Fibroblast of gingiva (primary cell): Measurements from ENCODE around the gene TRIM69.
A peak's percentile ranks its signal among the peaks of the same experiment; 100 is the strongest.
"Not testable (repeated sequence)": the region's sequence is repeated elsewhere in the genome, so short reads cannot be mapped to it uniquely, and the experiment has no call there.

Experiments used
- DNase-seq: peaks from one replicate; pipeline ENCODE4 v3.0.0-alpha.2; 2011; ENCODE audit warnings: low read depth

Gene TRIM69, protein sequence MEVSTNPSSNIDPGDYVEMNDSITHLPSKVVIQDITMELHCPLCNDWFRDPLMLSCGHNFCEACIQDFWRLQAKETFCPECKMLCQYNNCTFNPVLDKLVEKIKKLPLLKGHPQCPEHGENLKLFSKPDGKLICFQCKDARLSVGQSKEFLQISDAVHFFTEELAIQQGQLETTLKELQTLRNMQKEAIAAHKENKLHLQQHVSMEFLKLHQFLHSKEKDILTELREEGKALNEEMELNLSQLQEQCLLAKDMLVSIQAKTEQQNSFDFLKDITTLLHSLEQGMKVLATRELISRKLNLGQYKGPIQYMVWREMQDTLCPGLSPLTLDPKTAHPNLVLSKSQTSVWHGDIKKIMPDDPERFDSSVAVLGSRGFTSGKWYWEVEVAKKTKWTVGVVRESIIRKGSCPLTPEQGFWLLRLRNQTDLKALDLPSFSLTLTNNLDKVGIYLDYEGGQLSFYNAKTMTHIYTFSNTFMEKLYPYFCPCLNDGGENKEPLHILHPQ

DNA sequence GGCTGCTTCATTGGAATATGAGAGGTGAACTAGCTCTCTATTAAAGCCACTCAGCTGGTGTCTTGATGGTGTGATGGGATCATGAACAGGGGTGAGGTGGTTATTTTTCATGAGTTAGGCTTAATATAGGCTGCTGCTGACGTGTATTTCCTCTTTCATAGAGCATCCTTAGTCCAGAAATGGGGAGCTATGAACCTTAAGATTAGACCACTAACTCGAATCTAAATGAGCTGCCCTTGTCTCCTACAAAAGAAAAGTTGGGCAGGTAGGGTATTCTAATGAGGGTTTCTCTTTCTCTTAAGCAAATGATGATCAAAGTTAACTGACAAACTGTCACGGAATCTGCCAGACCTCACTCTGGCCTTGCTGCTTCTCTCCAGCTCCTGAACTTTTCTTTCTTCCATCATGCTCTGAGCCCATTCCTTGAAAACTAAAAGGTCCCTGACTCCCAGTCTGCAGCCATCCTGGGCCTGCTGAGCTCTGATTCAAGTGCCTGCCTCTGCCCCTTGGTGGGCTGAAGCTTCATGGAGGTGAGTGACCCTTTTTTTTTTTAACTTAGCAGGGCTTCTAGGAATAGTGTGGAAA, at the start of gene TRIM69:
TRIM69 (plus strand) TSS at position 348 of the 585 bp plus-strand sequence; CDS start at position 525, 177 bp downstream.
- DNase-seq, result no peak

- DNase-seq, result not testable (repeated sequence)
These were observed 47.0 kb upstream of the TRIM69 start for GRCh38 chr15:44689318-44689717.

GRCh38 chr15:44690245-44690644, 46.1 kb upstream of the TRIM69 start:
- DNase-seq, result not testable (repeated sequence)

- DNase-seq, result no peak
These were observed 43.7 kb upstream of the TRIM69 start for GRCh38 chr15:44692659-44693058.

- DNase-seq, result no peak
These were observed 41.9 kb upstream of the TRIM69 start for GRCh38 chr15:44694416-44694815.

DNA sequence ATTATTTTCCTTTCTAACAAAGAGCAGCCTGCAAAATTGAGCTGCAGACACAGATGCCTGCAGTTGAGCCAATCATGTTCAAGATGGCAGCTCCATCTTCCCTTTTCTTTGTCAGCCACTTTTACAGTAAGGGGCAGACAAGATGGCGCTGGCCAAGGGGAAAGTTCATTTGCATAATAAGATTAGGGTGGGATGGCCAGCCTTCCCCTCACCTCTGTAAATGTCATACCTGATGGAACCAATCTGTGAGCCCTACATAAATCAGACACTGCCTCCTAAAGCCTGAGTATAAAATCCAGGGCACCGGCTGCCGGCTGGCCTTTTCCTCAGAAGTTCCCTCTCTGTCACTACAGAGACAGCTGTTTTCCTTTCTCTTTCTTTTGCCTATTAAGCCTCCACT, 41.0 kb upstream of the TRIM69 start:
- no peak for DNase-seq

- no peak for DNase-seq
These were observed 39.3 kb upstream of the TRIM69 start for GRCh38 chr15:44697014-44697413.

- DNase-seq, result no peak
These were observed 37.7 kb upstream of the TRIM69 start for GRCh38 chr15:44698641-44699040.

DNA sequence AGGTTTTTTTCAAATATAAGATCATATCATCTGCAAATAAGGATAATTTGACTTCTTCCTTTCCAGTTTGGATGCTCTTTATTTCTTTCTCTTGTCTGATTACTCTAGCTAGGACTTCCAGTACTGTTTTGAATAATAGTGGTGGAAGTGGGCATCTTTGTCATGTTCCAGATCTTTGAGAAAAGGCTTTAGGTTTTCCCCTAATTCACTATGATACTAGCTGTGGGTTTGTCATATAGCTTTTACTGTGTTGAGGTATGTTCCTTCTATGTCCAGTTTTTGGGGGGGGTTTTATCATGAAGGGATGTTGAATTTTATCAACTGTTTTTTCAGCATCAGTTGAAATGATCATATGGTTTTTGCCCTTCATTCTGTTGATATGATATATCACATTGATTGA, 35.7 kb upstream of the TRIM69 start:
- not testable (repeated sequence) for DNase-seq

GRCh38 chr15:44705986-44706385, 30.3 kb upstream of the TRIM69 start:
- no peak for DNase-seq

DNA sequence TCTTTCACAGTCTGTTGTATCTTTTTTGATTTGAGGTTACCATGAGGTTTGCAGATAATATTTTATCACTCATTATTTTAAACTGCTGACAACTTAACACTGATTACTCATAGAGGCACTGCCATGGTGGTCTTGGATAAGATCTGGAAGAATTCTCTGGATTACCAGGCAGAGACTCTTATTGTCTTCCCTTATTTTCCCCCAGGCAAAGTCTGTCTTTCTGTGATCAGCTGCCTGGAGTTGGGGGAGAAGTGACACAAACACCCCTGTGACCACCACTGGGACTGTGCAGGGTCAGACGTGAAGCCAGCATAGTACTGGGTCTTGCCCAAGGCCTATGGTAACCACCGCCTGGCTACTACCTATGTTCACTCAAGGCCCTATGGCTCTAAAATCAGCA, 29.9 kb upstream of the TRIM69 start:
- no peak for DNase-seq

GRCh38 chr15:44706946-44707636, 29.2 kb upstream of the TRIM69 start:
- DNase-seq, result no peak

DNA sequence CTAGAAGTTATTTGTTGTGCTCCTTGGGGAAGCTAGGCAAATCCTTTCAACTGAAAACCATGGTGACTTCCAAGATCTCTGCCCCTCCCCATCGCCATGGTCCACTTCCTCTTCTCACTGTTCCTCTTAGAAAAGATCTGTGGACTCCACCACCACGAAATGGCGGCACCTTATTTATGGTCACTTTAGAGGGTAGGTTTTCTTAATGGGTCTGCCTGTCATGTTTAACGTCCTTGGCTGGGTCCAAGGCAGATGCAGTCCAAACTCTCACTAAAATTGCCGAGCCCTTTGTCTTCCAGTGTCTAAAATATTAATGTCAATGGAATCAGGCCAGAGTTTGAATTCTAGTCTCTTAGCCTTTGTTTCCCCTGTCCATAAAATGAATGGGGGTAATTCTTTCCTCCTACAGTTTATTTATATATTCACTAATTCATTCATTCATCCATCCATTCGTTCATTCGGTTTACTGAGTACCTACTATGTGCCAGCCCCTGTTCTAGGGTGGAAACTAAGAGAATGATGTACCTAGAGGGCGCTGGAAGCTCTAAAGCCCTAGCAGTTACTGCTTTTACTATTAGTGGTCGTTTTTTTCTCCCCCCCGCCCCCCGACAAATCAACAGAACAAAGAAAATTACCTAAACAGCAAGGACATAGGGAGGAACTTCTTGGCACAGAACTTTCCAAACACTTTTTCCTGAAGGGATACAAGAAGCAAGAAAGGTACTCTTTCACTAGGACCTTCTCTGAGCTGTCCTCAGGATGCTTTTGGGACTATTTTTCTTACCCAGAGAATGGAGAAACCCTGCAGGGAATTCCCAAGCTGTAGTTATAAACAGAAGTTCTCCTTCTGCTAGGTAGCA, 25.9 kb upstream of the TRIM69 start:
- no peak for DNase-seq

- DNase-seq, result peak; percentile 95
These were observed 25.1 kb upstream of the TRIM69 start, which contains the start of the genes B2M and PATL2 for GRCh38 chr15:44711096-44711742. Gene B2M, plus strand, starts transcription at chr15:44711517. Its CDS starts 30 bp downstream, at chr15:44711547. Gene PATL2, minus strand, starts transcription at chr15:44711323. Its CDS starts 34,833 bp downstream, at chr15:44676490.

GRCh38 chr15:44711743-44712345, 24.5 kb upstream of the TRIM69 start:
- DNase-seq, result peak; percentile 14

- DNase-seq, result peak; percentile 78
These were observed 23.9 kb upstream of the TRIM69 start for GRCh38 chr15:44712346-44713005.

DNA sequence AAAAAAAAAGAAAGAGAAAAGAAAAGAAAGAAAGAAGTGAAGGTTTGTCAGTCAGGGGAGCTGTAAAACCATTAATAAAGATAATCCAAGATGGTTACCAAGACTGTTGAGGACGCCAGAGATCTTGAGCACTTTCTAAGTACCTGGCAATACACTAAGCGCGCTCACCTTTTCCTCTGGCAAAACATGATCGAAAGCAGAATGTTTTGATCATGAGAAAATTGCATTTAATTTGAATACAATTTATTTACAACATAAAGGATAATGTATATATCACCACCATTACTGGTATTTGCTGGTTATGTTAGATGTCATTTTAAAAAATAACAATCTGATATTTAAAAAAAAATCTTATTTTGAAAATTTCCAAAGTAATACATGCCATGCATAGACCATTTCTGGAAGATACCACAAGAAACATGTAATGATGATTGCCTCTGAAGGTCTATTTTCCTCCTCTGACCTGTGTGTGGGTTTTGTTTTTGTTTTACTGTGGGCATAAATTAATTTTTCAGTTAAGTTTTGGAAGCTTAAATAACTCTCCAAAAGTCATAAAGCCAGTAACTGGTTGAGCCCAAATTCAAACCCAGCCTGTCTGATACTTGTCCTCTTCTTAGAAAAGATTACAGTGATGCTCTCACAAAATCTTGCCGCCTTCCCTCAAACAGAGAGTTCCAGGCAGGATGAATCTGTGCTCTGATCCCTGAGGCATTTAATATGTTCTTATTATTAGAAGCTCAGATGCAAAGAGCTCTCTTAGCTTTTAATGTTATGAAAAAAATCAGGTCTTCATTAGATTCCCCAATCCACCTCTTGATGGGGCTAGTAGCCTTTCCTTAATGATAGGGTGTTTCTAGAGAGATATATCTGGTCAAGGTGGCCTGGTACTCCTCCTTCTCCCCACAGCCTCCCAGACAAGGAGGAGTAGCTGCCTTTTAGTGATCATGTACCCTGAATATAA, 23.0 kb upstream of the TRIM69 start:
- peak; percentile 26 for DNase-seq

DNA sequence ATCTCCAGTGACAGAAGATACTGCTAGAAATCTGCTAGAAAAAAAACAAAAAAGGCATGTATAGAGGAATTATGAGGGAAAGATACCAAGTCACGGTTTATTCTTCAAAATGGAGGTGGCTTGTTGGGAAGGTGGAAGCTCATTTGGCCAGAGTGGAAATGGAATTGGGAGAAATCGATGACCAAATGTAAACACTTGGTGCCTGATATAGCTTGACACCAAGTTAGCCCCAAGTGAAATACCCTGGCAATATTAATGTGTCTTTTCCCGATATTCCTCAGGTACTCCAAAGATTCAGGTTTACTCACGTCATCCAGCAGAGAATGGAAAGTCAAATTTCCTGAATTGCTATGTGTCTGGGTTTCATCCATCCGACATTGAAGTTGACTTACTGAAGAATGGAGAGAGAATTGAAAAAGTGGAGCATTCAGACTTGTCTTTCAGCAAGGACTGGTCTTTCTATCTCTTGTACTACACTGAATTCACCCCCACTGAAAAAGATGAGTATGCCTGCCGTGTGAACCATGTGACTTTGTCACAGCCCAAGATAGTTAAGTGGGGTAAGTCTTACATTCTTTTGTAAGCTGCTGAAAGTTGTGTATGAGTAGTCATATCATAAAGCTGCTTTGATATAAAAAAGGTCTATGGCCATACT, 21.1 kb upstream of the TRIM69 start:
- DNase-seq, result no peak
